DND-41 (cell line): Measurements from ENCODE around the gene CYTH4.

Experiments
- CTCF ChIP-seq: IDR thresholded peaks from 2 replicates; pipeline ENCODE4 v1.5.1; 2012; ENCODE audit warnings: borderline replicate concordance, low read length, moderate library complexity, mild to moderate bottlenecking; ENCODE audit not compliant: poor library complexity, severe bottlenecking; ENCODE audit errors: extremely low read depth
- EZH2 ChIP-seq: IDR thresholded peaks from 3 replicates; pipeline ENCODE4 v1.6.1; 2012; ENCODE audit warnings: borderline replicate concordance, low read depth, mild to moderate bottlenecking, moderate library complexity, low read length, inconsistent platforms; ENCODE audit not compliant: severe bottlenecking

- no peak for TF ChIP-seq CTCF
- no peak for TF ChIP-seq EZH2
Observed at GRCh38 chr22:37342065-37342464, 59.8 kb downstream of the CYTH4 start.
